GM18505 (cell line): ENCODE data around the gene TTC22.
"Not testable (repeated sequence)": the region's sequence is repeated elsewhere in the genome, so short reads cannot be mapped to it uniquely, and the experiment has no call there.

ENCODE experiments used
- ATAC-seq: cut with Tn5 transposase; IDR thresholded peaks from one replicate; pipeline ENCODE4 v1.9.1; 2021; ENCODE audit not compliant: unreplicated experiment
- POLR2A ChIP-seq: IDR thresholded peaks from 4 replicates; pipeline ENCODE4 v1.6.1; 2011; ENCODE audit warnings: borderline replicate concordance; ENCODE audit not compliant: insufficient read depth, insufficient read length; ENCODE audit errors: extremely low read depth

Gene TTC22

DNA sequence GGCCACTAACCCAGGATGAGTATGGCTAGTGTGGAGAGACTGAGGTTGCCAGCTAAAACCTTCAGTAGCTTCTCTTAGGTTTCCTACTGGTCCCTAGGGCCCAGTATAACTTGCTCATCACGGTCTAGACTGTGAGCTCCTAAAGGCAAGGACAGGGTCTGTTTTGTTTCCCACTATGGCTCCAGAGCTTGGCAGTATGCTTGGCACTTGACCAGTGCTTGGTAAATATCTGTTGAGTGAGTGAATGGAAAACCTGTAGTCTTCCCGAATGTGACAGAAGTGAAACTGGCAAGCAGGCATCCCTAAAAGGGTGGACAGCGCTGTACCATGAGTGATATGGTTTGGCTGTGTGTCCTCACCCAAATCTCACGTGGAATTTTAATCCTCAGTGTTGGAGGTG, 23.7 kb downstream of the TTC22 start:
- no peak for ATAC-seq
- no peak for TF ChIP-seq POLR2A

DNA sequence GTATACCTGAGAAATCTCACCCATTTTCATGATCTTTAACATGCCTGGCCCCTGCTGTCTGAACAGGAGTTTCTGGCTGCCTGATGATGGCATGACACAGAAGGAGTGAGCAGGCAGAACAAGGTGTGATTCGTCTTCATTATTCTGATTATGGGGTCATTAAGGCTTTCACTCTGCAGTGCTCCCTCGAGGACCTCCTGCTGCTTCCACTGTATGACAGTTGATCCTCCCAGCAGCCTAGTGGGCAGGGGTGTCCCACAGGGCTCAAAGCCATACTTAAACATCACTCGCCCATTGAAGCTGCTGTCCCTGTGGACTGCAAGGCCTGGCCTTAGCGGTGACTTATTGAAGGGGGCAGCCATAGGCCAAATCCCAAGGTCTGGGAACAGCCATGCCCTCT, 24.1 kb downstream of the TTC22 start:
- no peak for TF ChIP-seq POLR2A
- ATAC-seq: no peak

- ATAC-seq: not testable (repeated sequence)
Observed at GRCh38 chr1:54775828-54776721, 25.0 kb downstream of the TTC22 start.

DNA sequence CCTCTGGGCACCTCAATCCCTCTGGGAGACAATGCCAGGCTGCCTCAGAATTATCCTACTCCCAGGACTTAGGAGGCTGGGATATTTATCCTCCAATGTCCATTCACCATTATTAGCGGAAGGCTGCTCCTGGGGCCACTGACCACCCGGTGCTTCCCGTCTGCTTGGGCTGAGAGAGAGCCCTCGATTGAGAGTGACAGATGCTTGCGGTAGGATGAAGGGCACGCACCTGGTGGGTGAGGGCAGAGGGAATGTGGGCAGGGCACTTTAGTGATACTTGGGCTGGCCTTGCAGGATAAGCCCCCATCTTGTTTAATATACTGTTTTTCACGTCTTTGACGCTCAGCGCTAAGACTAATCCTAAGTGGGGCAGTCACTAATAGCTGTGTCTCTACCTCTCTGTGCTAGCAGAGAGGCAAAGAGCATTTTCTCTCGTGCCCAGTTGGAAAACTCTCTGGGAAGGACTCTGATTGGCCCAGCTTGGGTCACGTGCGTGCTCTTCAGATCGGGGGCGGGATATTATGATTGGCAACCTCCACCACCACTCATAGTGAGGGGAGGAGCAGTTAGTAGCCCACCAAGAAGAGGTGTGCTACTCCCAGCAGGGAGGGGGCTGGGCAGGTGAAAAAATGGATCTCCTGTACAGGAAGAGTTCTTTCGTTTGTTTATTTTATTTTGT, 26.2 kb downstream of the TTC22 start:
- no peak for ATAC-seq
- TF ChIP-seq POLR2A: no peak

DNA sequence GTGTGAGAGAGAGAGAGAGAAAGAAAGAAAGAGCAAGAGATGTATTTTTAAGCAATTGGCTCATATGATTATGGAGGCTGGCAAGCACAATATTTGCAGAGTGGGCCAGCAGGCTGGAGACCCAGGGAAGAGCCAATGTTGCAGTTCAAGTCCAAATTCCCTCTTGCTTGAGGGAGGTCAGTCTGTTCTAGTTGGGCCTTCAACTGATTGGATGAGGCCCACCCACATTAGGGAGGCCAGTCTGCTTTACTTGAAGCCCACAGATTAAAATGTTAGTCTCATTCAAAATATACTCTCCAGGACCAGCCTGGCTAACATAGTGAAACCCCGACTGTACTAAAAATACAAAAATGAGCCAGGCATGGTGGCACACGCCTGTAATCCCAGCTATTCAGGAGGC, 28.2 kb downstream of the TTC22 start:
- no peak for ATAC-seq
- TF ChIP-seq POLR2A: no peak

- no peak for TF ChIP-seq POLR2A
- ATAC-seq: no peak
Observed at GRCh38 chr1:54768093-54768492, 33.0 kb downstream of the TTC22 start.

GRCh38 chr1:54767526-54767925, 33.6 kb downstream of the TTC22 start:
- ATAC-seq: no peak
- TF ChIP-seq POLR2A: no peak

GRCh38 chr1:54766726-54767125, 34.4 kb downstream of the TTC22 start:
- TF ChIP-seq POLR2A: no peak
- ATAC-seq: no peak

- TF ChIP-seq POLR2A: no peak
Observed at GRCh38 chr1:54764922-54765561, 36.1 kb downstream of the TTC22 start.

GRCh38 chr1:54764133-54764921, 36.8 kb downstream of the TTC22 start, which contains the start of gene PARS2:
TSS of gene PARS2 (minus strand) at chr1:54764523. CDS start at chr1:54759161, 5,362 bp downstream.
- peak; percentile 94 for ATAC-seq
- peak; percentile 79 for TF ChIP-seq POLR2A

More at GRCh38 chr1:54764922-54765561, 36.1 kb downstream of the TTC22 start:
- peak; percentile 2 for ATAC-seq

DNA sequence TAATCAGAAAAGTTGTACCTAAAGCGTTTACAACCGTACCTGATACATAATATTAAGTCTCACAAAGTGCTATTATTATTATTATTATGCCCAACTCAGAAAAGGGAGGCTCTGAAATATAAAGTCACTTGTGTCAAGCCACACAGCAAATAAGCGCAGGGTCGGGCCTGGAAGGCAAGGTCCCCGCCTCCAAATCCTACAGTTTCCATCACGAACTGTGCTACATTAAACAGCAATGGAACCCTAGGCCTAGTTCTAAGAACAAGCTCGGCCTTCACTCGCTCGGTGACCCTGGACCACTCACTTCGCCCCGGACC, 37.3 kb downstream of the TTC22 start:
- ATAC-seq: no peak

DNA sequence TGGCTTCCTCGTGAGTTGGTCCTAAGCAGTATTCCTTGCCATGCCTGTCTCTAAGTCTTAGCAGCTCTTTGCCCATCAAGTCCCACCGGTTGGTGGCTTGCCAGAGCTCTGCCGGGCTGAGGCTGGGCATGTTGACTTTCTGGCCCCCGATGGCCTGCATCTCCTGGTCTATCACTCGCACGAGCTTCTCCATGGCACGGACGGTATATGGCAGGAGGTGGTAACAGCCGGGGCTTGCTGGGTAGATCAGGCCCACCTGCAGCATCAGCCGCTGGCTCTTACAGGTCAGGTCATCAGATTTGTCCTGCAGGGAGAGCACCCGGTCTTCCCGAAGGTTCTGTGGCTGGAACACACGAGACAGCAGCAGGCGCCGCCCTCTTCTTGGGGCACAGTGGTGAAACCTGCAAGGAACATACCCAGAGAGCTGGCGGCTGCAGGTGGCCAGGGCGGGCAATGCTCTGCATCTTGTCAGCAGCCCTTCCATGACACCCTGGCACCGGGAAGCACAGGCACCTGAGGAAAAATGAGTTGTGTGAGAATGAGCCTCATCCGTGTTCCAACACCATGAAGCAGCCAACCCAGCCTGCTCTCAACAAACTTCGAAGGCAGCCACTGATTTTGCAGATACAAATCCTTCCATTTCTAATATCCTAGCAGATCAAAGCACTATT, 42.3 kb downstream of the TTC22 start:
- TF ChIP-seq POLR2A: no peak
- ATAC-seq: no peak

More for the DNA sequence above, 37.3 kb downstream of the TTC22 start:
- TF ChIP-seq POLR2A: no peak
